Measurements from ENCODE around the gene UPK2.

The UPK2 gene

GRCh38 chr11:118913411-118914125 is 42.5 kb upstream of the UPK2 start:
- Histone ChIP-seq H3K4me1 (ENCODE audit: control insufficient read depth, insufficient read depth, low read length) (peaks cover 43% of the 10 kb centered on the region), H3K9me3 (ENCODE audit: control insufficient read depth, insufficient read depth, low read length) (no peaks in the 10 kb centered on the region), H3K4me3 (ENCODE audit: low read depth, low read length) (no peak overlapping the region), H3K36me3 (ENCODE audit: control insufficient read depth, insufficient read depth, low read length) (no peaks in the 10 kb centered on the region), H3K27me3 (ENCODE audit: control insufficient read depth, insufficient read depth, low read length) (no peaks in the 10 kb centered on the region), H3K9ac (ENCODE audit: low read depth, low read length) (peak overlapping the region; percentile 81)

GRCh38 chr11:118914178-118914918 is 41.8 kb upstream of the UPK2 start:
- Histone ChIP-seq H3K4me1 (ENCODE audit: control insufficient read depth, insufficient read depth, low read length) (peaks cover 45% of the 10 kb centered on the region), H3K36me3 (ENCODE audit: control insufficient read depth, insufficient read depth, low read length) (no peaks in the 10 kb centered on the region), H3K9me3 (ENCODE audit: control insufficient read depth, insufficient read depth, low read length) (no peaks in the 10 kb centered on the region), H3K27me3 (ENCODE audit: control insufficient read depth, insufficient read depth, low read length) (no peaks in the 10 kb centered on the region), H3K4me3 (ENCODE audit: low read depth, low read length) (no peak overlapping the region), H3K9ac (ENCODE audit: low read depth, low read length) (no peak overlapping the region)

- Histone ChIP-seq H3K36me3 (ENCODE audit: control insufficient read depth, insufficient read depth, low read length) (no peaks in the 10 kb centered on the region), H3K4me1 (ENCODE audit: control insufficient read depth, insufficient read depth, low read length) (peaks cover 52% of the 10 kb centered on the region), H3K9ac (ENCODE audit: low read depth, low read length) (no peak overlapping the region), H3K4me3 (ENCODE audit: low read depth, low read length) (no peak overlapping the region), H3K9me3 (ENCODE audit: control insufficient read depth, insufficient read depth, low read length) (no peaks in the 10 kb centered on the region), H3K27me3 (ENCODE audit: control insufficient read depth, insufficient read depth, low read length) (no peaks in the 10 kb centered on the region)
Observed at GRCh38 chr11:118914987-118915386, 41.1 kb upstream of the UPK2 start.

- Histone ChIP-seq H3K4me1 (ENCODE audit: control insufficient read depth, insufficient read depth, low read length) (peaks cover 56% of the 10 kb centered on the region), H3K27me3 (ENCODE audit: control insufficient read depth, insufficient read depth, low read length) (no peaks in the 10 kb centered on the region), H3K36me3 (ENCODE audit: control insufficient read depth, insufficient read depth, low read length) (no peaks in the 10 kb centered on the region), H3K4me3 (ENCODE audit: low read depth, low read length) (no peak overlapping the region), H3K9ac (ENCODE audit: low read depth, low read length) (no peak overlapping the region), H3K9me3 (ENCODE audit: control insufficient read depth, insufficient read depth, low read length) (no peaks in the 10 kb centered on the region)
Observed at GRCh38 chr11:118915396-118915795, 40.7 kb upstream of the UPK2 start.

GRCh38 chr11:118915941-118916841 is 39.9 kb upstream of the UPK2 start:
- Histone ChIP-seq H3K27me3 (ENCODE audit: control insufficient read depth, insufficient read depth, low read length) (no peaks in the 10 kb centered on the region), H3K9ac (ENCODE audit: low read depth, low read length) (peak overlapping the region; percentile 14), H3K4me1 (ENCODE audit: control insufficient read depth, insufficient read depth, low read length) (peaks cover 64% of the 10 kb centered on the region), H3K4me3 (ENCODE audit: low read depth, low read length) (peak overlapping the region; percentile 24), H3K36me3 (ENCODE audit: control insufficient read depth, insufficient read depth, low read length) (no peaks in the 10 kb centered on the region), H3K9me3 (ENCODE audit: control insufficient read depth, insufficient read depth, low read length) (no peaks in the 10 kb centered on the region)

GRCh38 chr11:118916842-118917388 is 39.2 kb upstream of the UPK2 start:
- Histone ChIP-seq H3K9ac (ENCODE audit: low read depth, low read length) (peak overlapping the region; percentile 14), H3K27me3 (ENCODE audit: control insufficient read depth, insufficient read depth, low read length) (no peaks in the 10 kb centered on the region), H3K4me1 (ENCODE audit: control insufficient read depth, insufficient read depth, low read length) (peaks cover 65% of the 10 kb centered on the region), H3K4me3 (ENCODE audit: low read depth, low read length) (peak overlapping the region; percentile 63), H3K36me3 (ENCODE audit: control insufficient read depth, insufficient read depth, low read length) (no peaks in the 10 kb centered on the region), H3K9me3 (ENCODE audit: control insufficient read depth, insufficient read depth, low read length) (no peaks in the 10 kb centered on the region)

- H3K36me3 ChIP-seq (ENCODE audit: control insufficient read depth, insufficient read depth, low read length) = peaks cover 3% of the 10 kb centered on the region
- no peaks in the 10 kb centered on the region for H3K9me3 ChIP-seq (ENCODE audit: control insufficient read depth, insufficient read depth, low read length)
- peak overlapping the region; percentile 63 for H3K4me3 ChIP-seq (ENCODE audit: low read depth, low read length)
- peak overlapping the region; percentile 37 for H3K9ac ChIP-seq (ENCODE audit: low read depth, low read length)
- peaks cover 63% of the 10 kb centered on the region for H3K4me1 ChIP-seq (ENCODE audit: control insufficient read depth, insufficient read depth, low read length)
- H3K27me3 ChIP-seq (ENCODE audit: control insufficient read depth, insufficient read depth, low read length) = no peaks in the 10 kb centered on the region
Observed at GRCh38 chr11:118917481-118918127, 38.5 kb upstream of the UPK2 start.

GRCh38 chr11:118918128-118918685 is 37.9 kb upstream of the UPK2 start:
- H3K4me3 ChIP-seq (ENCODE audit: low read depth, low read length) = peak overlapping the region; percentile 63
- peaks cover 61% of the 10 kb centered on the region for H3K4me1 ChIP-seq (ENCODE audit: control insufficient read depth, insufficient read depth, low read length)
- H3K9ac ChIP-seq (ENCODE audit: low read depth, low read length) = peak overlapping the region; percentile 37
- H3K27me3 ChIP-seq (ENCODE audit: control insufficient read depth, insufficient read depth, low read length) = no peaks in the 10 kb centered on the region
- peaks cover 3% of the 10 kb centered on the region for H3K36me3 ChIP-seq (ENCODE audit: control insufficient read depth, insufficient read depth, low read length)
- H3K9me3 ChIP-seq (ENCODE audit: control insufficient read depth, insufficient read depth, low read length) = no peaks in the 10 kb centered on the region

- Histone ChIP-seq H3K27me3 (ENCODE audit: control insufficient read depth, insufficient read depth, low read length) (no peaks in the 10 kb centered on the region), H3K4me3 (ENCODE audit: low read depth, low read length) (peak overlapping the region; percentile 93), H3K9me3 (ENCODE audit: control insufficient read depth, insufficient read depth, low read length) (no peaks in the 10 kb centered on the region), H3K4me1 (ENCODE audit: control insufficient read depth, insufficient read depth, low read length) (peaks cover 64% of the 10 kb centered on the region), H3K9ac (ENCODE audit: low read depth, low read length) (no peak overlapping the region), H3K36me3 (ENCODE audit: control insufficient read depth, insufficient read depth, low read length) (peaks cover 3% of the 10 kb centered on the region)
Observed at GRCh38 chr11:118918686-118919280, 37.3 kb upstream of the UPK2 start.

- H3K4me1 ChIP-seq (ENCODE audit: control insufficient read depth, insufficient read depth, low read length) = peaks cover 59% of the 10 kb centered on the region
- H3K36me3 ChIP-seq (ENCODE audit: control insufficient read depth, insufficient read depth, low read length) = peaks cover 3% of the 10 kb centered on the region
- no peaks in the 10 kb centered on the region for H3K9me3 ChIP-seq (ENCODE audit: control insufficient read depth, insufficient read depth, low read length)
- no peaks in the 10 kb centered on the region for H3K27me3 ChIP-seq (ENCODE audit: control insufficient read depth, insufficient read depth, low read length)
- H3K9ac ChIP-seq (ENCODE audit: low read depth, low read length) = peak overlapping the region; percentile 8
- H3K4me3 ChIP-seq (ENCODE audit: low read depth, low read length) = peak overlapping the region; percentile 93
Observed at GRCh38 chr11:118921121-118921928, 34.8 kb upstream of the UPK2 start.
